ENCODE measurements around the gene MYOZ2.
"Not testable (repeated sequence)": the region's sequence is repeated elsewhere in the genome, so short reads cannot be mapped to it uniquely, and the experiment has no call there.

MYOZ2 gene

GRCh38 chr4:119142833-119143232, 7.2 kb downstream of the MYOZ2 start:
- no peak for DNase-seq (ENCODE audit: low spot score)
- TF ChIP-seq CTCF (IDR thresholded peaks at IDR 0.05; ENCODE audit: extremely low read depth, missing control alignments): no peak

DNA sequence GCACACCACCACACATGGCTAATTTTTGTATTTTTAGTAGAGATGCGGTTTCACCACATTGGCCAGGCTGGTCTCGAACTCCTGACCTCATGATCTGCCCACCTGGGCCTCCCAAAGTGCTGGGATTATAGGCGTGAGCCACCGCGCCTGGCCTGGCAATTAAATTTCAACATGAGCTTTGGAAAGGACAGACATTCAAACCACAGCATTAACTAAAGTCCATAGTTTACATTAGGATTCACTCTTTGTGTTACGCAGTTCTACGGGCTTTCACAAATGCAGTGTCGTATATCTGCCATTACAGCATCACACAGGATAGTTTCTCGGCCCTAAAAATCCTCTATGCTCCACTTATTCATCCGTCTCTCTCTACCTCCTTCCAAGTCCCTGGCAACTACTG, 7.7 kb downstream of the MYOZ2 start:
- DNase-seq (ENCODE audit: low spot score): not testable (repeated sequence)

- DNase-seq (ENCODE audit: low spot score): no peak
- no peak for TF ChIP-seq CTCF (IDR thresholded peaks at IDR 0.05; ENCODE audit: extremely low read depth, missing control alignments)
These were observed 13.5 kb downstream of the MYOZ2 start for GRCh38 chr4:119149110-119149509.

DNA sequence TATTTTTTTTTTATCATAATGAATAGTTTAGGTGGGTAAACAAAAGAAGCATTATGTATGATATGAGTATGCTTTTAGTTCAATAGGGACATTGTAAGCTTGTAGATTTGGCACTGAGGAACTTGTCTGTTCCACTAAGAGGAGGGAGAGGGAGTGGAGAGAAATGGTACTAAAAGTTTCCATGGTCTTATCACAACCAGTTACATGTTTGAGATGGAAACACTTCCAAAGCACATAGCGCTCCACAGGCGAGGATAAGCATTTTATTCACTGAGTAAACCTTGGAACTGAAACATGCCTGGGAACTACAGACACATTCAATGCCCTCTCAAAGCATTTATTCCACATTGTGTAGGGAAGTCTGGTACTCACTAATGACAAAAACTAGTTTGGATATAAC, 15.5 kb downstream of the MYOZ2 start:
- no peak for TF ChIP-seq CTCF (IDR thresholded peaks at IDR 0.05; ENCODE audit: extremely low read depth, missing control alignments)
- DNase-seq (ENCODE audit: low spot score): no peak

DNA sequence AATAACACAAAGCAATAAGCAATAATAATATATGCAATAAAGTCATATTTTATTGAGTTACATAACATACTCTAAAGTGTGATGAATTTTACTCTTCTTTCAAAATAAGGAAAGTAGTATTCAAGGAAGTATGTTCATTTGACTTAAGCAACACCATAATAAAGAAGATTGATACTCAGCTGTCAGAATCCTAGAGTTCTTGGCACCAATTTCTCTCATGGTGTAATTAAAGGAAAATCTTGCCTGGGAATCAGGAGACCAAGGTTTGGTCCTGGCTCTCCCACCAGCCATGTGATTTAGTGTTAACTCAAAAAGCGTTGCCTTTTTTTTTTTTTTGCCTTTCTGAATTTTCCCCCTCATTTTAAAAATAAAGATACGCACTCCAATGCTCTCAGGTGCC, 17.1 kb downstream of the MYOZ2 start:
- TF ChIP-seq CTCF (IDR thresholded peaks at IDR 0.05; ENCODE audit: extremely low read depth, missing control alignments): no peak
- DNase-seq (ENCODE audit: low spot score): no peak

DNA sequence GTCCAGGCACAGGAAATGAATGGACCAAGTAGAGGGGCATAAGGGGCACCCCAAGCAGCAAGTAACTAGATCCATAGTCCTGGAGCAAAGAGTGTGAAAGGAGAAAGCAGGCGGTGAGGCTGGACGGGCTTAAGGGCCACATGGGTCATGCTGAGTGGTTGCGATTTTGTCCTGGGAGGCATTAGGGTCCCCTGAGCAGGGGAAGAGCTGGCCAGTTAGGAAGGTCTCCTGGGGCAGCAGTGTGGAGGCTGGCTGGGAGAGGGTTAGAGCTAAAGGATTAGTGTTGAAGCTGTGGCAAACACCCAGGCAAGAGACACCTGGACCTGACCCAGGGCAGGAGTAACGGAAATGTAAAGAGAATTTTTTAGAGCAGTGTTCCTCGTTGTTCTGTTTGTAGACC, 26.5 kb downstream of the MYOZ2 start:
- no peak for DNase-seq (ENCODE audit: low spot score)
- no peak for TF ChIP-seq CTCF (IDR thresholded peaks at IDR 0.05; ENCODE audit: extremely low read depth, missing control alignments)

DNA sequence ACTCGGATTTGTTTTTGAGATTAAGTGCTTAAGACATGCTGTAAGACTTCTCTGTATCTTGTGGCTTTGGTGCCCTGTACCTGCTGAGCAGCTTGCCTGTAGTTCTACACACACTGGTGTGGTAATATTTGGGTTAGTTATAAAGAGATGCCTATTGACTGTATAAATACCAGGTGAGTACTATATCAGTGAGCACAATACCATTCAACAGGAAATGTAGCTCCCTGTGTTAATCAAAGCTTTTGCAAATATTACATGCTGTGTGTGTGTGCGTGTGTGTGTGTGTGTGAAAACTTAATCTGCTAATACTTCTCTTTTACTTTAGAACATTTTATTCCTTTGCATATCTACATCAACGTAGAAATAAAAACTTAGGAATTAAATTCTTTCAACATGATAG, 30.1 kb downstream of the MYOZ2 start:
- no peak for TF ChIP-seq CTCF (IDR thresholded peaks at IDR 0.05; ENCODE audit: extremely low read depth, missing control alignments)
- DNase-seq (ENCODE audit: low spot score): no peak

DNA sequence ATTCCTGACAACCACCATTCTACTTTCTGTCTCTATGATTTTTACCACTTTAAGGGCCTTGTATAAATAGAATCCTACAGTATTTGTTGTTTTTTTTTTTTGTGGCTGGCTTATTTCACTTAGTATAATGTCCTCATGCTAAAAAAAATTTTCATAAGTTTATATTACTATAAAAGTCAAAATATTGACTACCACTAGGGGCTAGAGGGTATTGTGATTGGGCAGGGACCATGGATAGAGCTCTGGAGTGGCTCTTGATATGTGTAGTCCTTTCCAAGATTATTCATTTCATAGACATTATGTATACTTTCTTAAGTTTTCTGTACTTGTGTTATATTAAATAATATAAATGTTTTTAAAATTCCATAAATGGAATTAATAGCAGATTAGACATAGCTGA, 34.6 kb downstream of the MYOZ2 start:
- no peak for TF ChIP-seq CTCF (IDR thresholded peaks at IDR 0.05; ENCODE audit: extremely low read depth, missing control alignments)
- no peak for DNase-seq (ENCODE audit: low spot score)

Data from GM20000 (cell line).